Vagina (tissue), 2 donors: ENCODE data around the gene GPRC5B.

ENCODE experiments used
- CTCF ChIP-seq, 3 experiments: fragments of 450-650 bp in 2 of 3; fragments of 200-600 bp in 1 of 3; sonication (generic) in 1 of 3; IDR thresholded peaks; one replicate each; pipeline ENCODE4 v1.5.1; 2017 to 2019; ENCODE audit warnings: antibody characterized with exemption in 3 of 3, mild to moderate bottlenecking in 2 of 3, moderate library complexity in 2 of 3
- POLR2A ChIP-seq, 2 donors: fragments of 450-650 bp; IDR thresholded peaks; one replicate each; pipeline ENCODE4 v1.6.1; 2017; ENCODE audit warnings: antibody characterized with exemption in 2 of 2, mild to moderate bottlenecking in 2 of 2, moderate library complexity in 2 of 2

GRCh38 chr16:19875900-19876299 lies 8.7 kb downstream of the GPRC5B start:
- no peak for TF ChIP-seq CTCF (IDR thresholded peaks at IDR 0.05)
- no peak for TF ChIP-seq POLR2A (IDR thresholded peaks at IDR 0.05)
